Memory B cell (primary cell): ENCODE data around the gene SBF2.

ENCODE experiments used
- ATAC-seq: fragments of 150-1000 bp; cut with Tn5 transposase; 2 replicates; pipeline ENCODE4 v1.10.0; 2021; ENCODE audit warnings: low read depth, mild to moderate bottlenecking, moderate library complexity
- DNase-seq, 2 donors: peaks; one replicate each; pipeline ENCODE4 v3.0.0; 2022; ENCODE audit warnings: low spot score in 2 of 2
- H3K27ac Mint-ChIP-seq: one replicate; pipeline ENCODE4 v1.8.0; 2022; ENCODE audit warnings: mild to moderate bottlenecking, moderate library complexity, mixed read lengths
- H3K27me3 Mint-ChIP-seq: one replicate; pipeline ENCODE4 v1.8.0; 2022; ENCODE audit warnings: mixed read lengths
- H3K36me3 Mint-ChIP-seq: one replicate; pipeline ENCODE4 v1.8.0; 2022; ENCODE audit warnings: mild to moderate bottlenecking, mixed read lengths
- H3K4me1 Mint-ChIP-seq: one replicate; pipeline ENCODE4 v1.8.0; 2022; ENCODE audit warnings: mixed read lengths
- H3K4me3 Mint-ChIP-seq: one replicate; pipeline ENCODE4 v1.8.0; 2022; ENCODE audit warnings: mild to moderate bottlenecking, moderate library complexity, mixed read lengths
- H3K9me3 Mint-ChIP-seq: one replicate; pipeline ENCODE4 v1.8.0; 2022; ENCODE audit warnings: mixed read lengths

The SBF2 gene

GRCh38 chr11:9780929-9781328 lies 513.1 kb downstream of the SBF2 start:
- H3K9me3 Mint-ChIP-seq = no peaks in the 10 kb centered on the region
- ATAC-seq (no peak), DNase-seq (no peak)
- H3K27ac Mint-ChIP-seq = no peak overlapping the region
- H3K4me3 Mint-ChIP-seq = no peak overlapping the region
- H3K4me1 Mint-ChIP-seq = no peaks in the 10 kb centered on the region
- no peaks in the 10 kb centered on the region for H3K27me3 Mint-ChIP-seq
- peaks cover 14% of the 10 kb centered on the region for H3K36me3 Mint-ChIP-seq

- ATAC-seq = no peak
These were observed 516.5 kb downstream of the SBF2 start for GRCh38 chr11:9777525-9777924.

GRCh38 chr11:9777066-9777465 lies 517.0 kb downstream of the SBF2 start:
- Mint-ChIP-seq H3K27me3 (no peaks in the 10 kb centered on the region), H3K4me1 (peaks cover 6% of the 10 kb centered on the region), H3K9me3 (no peaks in the 10 kb centered on the region), H3K4me3 (no peak overlapping the region), H3K36me3 (peaks cover 15% of the 10 kb centered on the region), H3K27ac (no peak overlapping the region)
- DNase-seq (no peak), ATAC-seq (no peak)

More at GRCh38 chr11:9777525-9777924, 516.5 kb downstream of the SBF2 start:
- peaks cover 15% of the 10 kb centered on the region for H3K36me3 Mint-ChIP-seq
- no peak for DNase-seq
- no peak overlapping the region for H3K4me3 Mint-ChIP-seq
- H3K27me3 Mint-ChIP-seq = no peaks in the 10 kb centered on the region
- H3K27ac Mint-ChIP-seq = no peak overlapping the region
- H3K4me1 Mint-ChIP-seq = peaks cover 6% of the 10 kb centered on the region
- no peaks in the 10 kb centered on the region for H3K9me3 Mint-ChIP-seq

- ATAC-seq = no peak
- no peaks in the 10 kb centered on the region for H3K9me3 Mint-ChIP-seq
- peaks cover 17% of the 10 kb centered on the region for H3K36me3 Mint-ChIP-seq
- no peaks in the 10 kb centered on the region for H3K27me3 Mint-ChIP-seq
- H3K4me3 Mint-ChIP-seq = no peak overlapping the region
- no peak overlapping the region for H3K27ac Mint-ChIP-seq
- no peak for DNase-seq
- H3K4me1 Mint-ChIP-seq = peaks cover 6% of the 10 kb centered on the region
These were observed 517.8 kb downstream of the SBF2 start for GRCh38 chr11:9776203-9776602.

- Mint-ChIP-seq H3K36me3 (peaks cover 14% of the 10 kb centered on the region), H3K4me1 (peaks cover 9% of the 10 kb centered on the region), H3K9me3 (no peaks in the 10 kb centered on the region), H3K27ac (no peak overlapping the region), H3K27me3 (no peaks in the 10 kb centered on the region), H3K4me3 (no peak overlapping the region)
- ATAC-seq (no peak), DNase-seq (no peak)
These were observed 518.6 kb downstream of the SBF2 start for GRCh38 chr11:9775398-9775779.

- peaks cover 12% of the 10 kb centered on the region for H3K36me3 Mint-ChIP-seq
These were observed 519.2 kb downstream of the SBF2 start for GRCh38 chr11:9774591-9775397.

GRCh38 chr11:9774109-9774508 lies 519.9 kb downstream of the SBF2 start:
- H3K27ac Mint-ChIP-seq = no peak overlapping the region
- peaks cover 12% of the 10 kb centered on the region for H3K36me3 Mint-ChIP-seq
- no peak for ATAC-seq
- H3K4me1 Mint-ChIP-seq = peaks cover 12% of the 10 kb centered on the region
- no peak overlapping the region for H3K4me3 Mint-ChIP-seq
- H3K9me3 Mint-ChIP-seq = no peaks in the 10 kb centered on the region
- DNase-seq = no peak
- no peaks in the 10 kb centered on the region for H3K27me3 Mint-ChIP-seq

More at GRCh38 chr11:9774591-9775397, 519.2 kb downstream of the SBF2 start:
- Mint-ChIP-seq H3K4me3 (no peak overlapping the region), H3K4me1 (peaks cover 9% of the 10 kb centered on the region), H3K27me3 (no peaks in the 10 kb centered on the region), H3K27ac (no peak overlapping the region), H3K9me3 (no peaks in the 10 kb centered on the region)
- DNase-seq (no peak), ATAC-seq (no peak)

- Mint-ChIP-seq H3K27me3 (no peaks in the 10 kb centered on the region), H3K36me3 (peaks cover 13% of the 10 kb centered on the region), H3K9me3 (no peaks in the 10 kb centered on the region), H3K4me1 (peaks cover 14% of the 10 kb centered on the region), H3K4me3 (no peak overlapping the region), H3K27ac (no peak overlapping the region)
- ATAC-seq = no peak
- DNase-seq = no peak
These were observed 520.5 kb downstream of the SBF2 start for GRCh38 chr11:9773524-9773923.

GRCh38 chr11:9772218-9772617 lies 521.8 kb downstream of the SBF2 start:
- no peak overlapping the region for H3K4me3 Mint-ChIP-seq
- no peak overlapping the region for H3K27ac Mint-ChIP-seq
- DNase-seq (no peak), ATAC-seq (no peak)
- H3K9me3 Mint-ChIP-seq = no peaks in the 10 kb centered on the region
- H3K4me1 Mint-ChIP-seq = peaks cover 15% of the 10 kb centered on the region
- no peaks in the 10 kb centered on the region for H3K27me3 Mint-ChIP-seq
- H3K36me3 Mint-ChIP-seq = peaks cover 14% of the 10 kb centered on the region

- Mint-ChIP-seq H3K4me1 (peaks cover 21% of the 10 kb centered on the region), H3K36me3 (peaks cover 14% of the 10 kb centered on the region), H3K4me3 (no peak overlapping the region), H3K9me3 (no peaks in the 10 kb centered on the region), H3K27ac (no peak overlapping the region), H3K27me3 (no peaks in the 10 kb centered on the region)
- ATAC-seq = no peak
- DNase-seq = no peak
These were observed 522.9 kb downstream of the SBF2 start for GRCh38 chr11:9771071-9771511.

GRCh38 chr11:9769621-9770020 lies 524.4 kb downstream of the SBF2 start:
- no peaks in the 10 kb centered on the region for H3K27me3 Mint-ChIP-seq
- H3K27ac Mint-ChIP-seq = no peak overlapping the region
- H3K9me3 Mint-ChIP-seq = no peaks in the 10 kb centered on the region
- peaks cover 13% of the 10 kb centered on the region for H3K36me3 Mint-ChIP-seq
- no peak overlapping the region for H3K4me3 Mint-ChIP-seq
- no peak for ATAC-seq
- no peak for DNase-seq
- peaks cover 30% of the 10 kb centered on the region for H3K4me1 Mint-ChIP-seq

- Mint-ChIP-seq H3K9me3 (no peaks in the 10 kb centered on the region), H3K27me3 (no peaks in the 10 kb centered on the region), H3K27ac (no peak overlapping the region), H3K4me3 (no peak overlapping the region), H3K36me3 (peaks cover 13% of the 10 kb centered on the region), H3K4me1 (peaks cover 44% of the 10 kb centered on the region)
- DNase-seq (no peak), ATAC-seq (no peak)
These were observed 528.5 kb downstream of the SBF2 start for GRCh38 chr11:9765320-9766101.

- peaks cover 47% of the 10 kb centered on the region for H3K4me1 Mint-ChIP-seq
- no peak for DNase-seq
- ATAC-seq = no peak
- peaks cover 6% of the 10 kb centered on the region for H3K36me3 Mint-ChIP-seq
- no peaks in the 10 kb centered on the region for H3K9me3 Mint-ChIP-seq
- no peak overlapping the region for H3K27ac Mint-ChIP-seq
- H3K4me3 Mint-ChIP-seq = no peak overlapping the region
- H3K27me3 Mint-ChIP-seq = no peaks in the 10 kb centered on the region
These were observed 530.7 kb downstream of the SBF2 start for GRCh38 chr11:9763301-9763700.

- H3K4me3 Mint-ChIP-seq = no peak overlapping the region
- H3K27ac Mint-ChIP-seq = no peak overlapping the region
- peaks cover 51% of the 10 kb centered on the region for H3K4me1 Mint-ChIP-seq
- no peaks in the 10 kb centered on the region for H3K27me3 Mint-ChIP-seq
- DNase-seq (no peak), ATAC-seq (no peak)
- no peaks in the 10 kb centered on the region for H3K9me3 Mint-ChIP-seq
- H3K36me3 Mint-ChIP-seq = peaks cover 6% of the 10 kb centered on the region
These were observed 531.5 kb downstream of the SBF2 start for GRCh38 chr11:9762531-9762930.
